HG02588 (cell line): ENCODE data around the gene RAD51B.
A peak's percentile ranks its signal among the peaks of the same experiment; 100 is the strongest.

Experiments used
- ATAC-seq: cut with Tn5 transposase; IDR thresholded peaks from one replicate; pipeline ENCODE4 v1.9.1; 2021; ENCODE audit warnings: mild to moderate bottlenecking, moderate library complexity; ENCODE audit not compliant: unreplicated experiment

The RAD51B gene

DNA sequence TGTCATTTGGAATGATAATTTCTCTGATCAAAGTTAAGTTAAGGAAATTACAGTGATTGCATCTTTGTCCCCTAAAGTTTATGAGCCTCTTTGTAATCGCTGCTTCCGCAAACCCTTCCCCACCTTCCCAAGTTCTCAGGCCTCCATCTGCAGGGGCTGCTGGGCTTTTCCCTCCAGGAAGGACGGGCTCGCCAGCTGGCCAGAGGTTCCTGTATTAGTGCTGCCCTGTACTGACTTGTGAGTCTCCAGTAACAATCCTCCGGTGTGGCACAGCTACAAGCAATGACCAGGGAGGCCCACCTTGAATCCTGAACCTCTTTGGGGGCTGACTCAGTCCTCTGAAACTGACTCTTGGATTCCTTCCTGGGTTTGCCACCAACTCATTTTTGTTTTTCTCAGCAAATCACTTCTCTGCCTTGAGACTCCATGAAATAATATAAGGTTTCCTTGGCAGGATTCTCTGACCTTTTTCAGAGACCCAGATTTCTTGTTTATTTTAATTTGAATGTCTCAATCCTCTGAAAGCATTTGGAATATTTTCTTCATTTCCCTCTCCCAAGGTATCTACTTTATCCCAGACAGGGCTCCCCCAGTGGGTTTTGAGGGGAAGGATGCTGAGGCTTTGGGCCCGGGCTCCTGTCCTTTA, 574.7 kb downstream of the RAD51B start:
- ATAC-seq: no peak

GRCh38 chr14:68394764-68395143, 575.2 kb downstream of the RAD51B start:
- no peak for ATAC-seq

DNA sequence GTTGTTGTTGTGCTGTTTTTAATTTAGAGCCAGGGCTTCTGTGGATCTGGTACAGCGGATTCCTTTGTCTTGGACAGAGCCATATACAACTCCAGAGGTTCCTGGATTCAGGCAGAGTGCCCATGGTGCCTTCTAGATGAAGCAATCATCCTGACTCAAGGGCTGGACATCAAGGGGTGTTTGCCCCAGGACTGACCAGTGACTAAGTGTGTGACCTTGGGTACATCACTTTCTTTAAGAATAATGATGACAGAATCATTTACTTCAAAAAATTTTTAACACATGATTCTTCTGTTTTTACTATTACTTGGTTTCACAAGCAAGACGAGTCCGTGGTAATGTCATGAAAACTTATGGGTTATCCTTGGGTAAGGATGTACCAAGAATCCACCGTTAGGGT, 576.0 kb downstream of the RAD51B start:
- no peak for ATAC-seq

DNA sequence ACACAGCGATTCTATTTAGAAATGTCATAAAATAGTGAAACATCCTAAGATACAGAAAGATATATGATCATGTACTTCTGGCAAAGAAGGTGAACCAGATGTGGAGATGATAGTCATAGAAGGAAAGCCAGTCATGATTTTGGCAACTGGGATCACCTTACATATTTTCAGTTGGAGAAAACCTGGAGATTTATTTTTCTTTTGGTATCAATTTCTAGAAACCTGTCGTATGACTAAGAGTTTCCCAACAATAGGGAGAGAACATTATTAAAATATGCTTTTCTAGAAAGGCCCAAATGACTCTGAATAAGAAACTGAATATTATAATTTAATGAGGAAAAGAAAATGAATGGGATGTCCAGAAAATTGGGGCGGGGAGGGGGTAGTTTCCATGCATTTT, 576.9 kb downstream of the RAD51B start:
- ATAC-seq: no peak

- ATAC-seq: no peak
Observed at GRCh38 chr14:68397371-68397811, 577.8 kb downstream of the RAD51B start.

DNA sequence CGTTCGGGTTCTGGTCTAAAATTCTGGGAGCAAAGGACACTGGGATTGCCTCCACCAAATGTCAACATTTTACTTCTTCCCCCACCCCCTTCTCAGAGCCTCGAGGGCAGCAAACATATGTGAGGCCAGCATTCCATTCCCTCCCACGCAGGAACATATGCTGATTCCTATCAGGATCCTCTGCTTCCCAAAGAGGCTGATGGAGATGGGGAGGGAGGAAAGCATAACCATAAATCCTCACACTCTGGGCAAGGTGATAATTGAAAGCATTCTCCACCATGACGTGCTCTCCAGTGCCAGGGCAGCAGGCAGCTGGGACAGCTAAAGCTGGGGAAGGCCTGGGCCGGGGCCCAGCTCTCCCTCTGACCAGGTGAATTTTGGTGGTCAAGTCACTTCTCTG, 578.2 kb downstream of the RAD51B start:
- no peak for ATAC-seq

GRCh38 chr14:68398370-68398769, 578.8 kb downstream of the RAD51B start:
- ATAC-seq: no peak

DNA sequence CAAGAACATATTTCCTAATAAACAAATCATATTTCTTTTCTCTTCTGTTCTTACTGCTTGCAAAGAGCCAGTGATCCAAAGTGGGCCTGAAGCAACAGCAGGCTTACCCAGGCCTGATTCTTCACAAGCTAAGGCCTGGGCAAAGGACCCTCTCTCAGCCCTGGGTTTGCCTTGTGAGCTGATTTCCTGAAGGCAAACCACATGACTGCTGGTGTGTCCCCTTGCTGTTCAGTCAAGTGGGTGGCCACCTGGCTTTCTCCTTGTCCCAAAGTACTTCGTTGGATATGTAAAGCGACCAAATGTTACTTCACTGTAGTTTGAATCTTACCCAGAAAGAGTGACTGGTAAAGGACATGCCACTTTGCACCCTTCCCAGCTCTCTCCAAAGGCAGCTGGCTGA, 580.4 kb downstream of the RAD51B start:
- no peak for ATAC-seq

DNA sequence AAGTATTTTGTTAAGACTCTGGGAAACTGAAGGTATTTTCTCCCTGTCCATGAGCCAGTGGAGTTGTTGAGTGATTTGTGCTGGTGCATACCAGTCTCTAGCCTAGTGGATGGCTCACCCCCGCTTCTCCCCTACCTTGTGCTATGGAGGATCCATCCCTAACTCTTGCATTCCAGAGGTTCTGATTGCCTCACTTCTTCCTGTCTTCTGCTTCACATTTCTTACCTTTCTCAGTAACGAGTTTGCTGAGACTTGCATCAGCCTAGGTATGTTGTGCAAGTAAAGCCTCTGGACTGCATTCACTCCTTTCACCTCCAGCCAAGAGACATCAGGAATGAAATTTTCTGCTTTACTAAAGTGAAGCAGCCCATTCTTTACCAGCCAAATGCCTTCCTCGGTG, 581.7 kb downstream of the RAD51B start:
- ATAC-seq: no peak

GRCh38 chr14:68401855-68402254, 582.3 kb downstream of the RAD51B start:
- peak; percentile 60 for ATAC-seq

DNA sequence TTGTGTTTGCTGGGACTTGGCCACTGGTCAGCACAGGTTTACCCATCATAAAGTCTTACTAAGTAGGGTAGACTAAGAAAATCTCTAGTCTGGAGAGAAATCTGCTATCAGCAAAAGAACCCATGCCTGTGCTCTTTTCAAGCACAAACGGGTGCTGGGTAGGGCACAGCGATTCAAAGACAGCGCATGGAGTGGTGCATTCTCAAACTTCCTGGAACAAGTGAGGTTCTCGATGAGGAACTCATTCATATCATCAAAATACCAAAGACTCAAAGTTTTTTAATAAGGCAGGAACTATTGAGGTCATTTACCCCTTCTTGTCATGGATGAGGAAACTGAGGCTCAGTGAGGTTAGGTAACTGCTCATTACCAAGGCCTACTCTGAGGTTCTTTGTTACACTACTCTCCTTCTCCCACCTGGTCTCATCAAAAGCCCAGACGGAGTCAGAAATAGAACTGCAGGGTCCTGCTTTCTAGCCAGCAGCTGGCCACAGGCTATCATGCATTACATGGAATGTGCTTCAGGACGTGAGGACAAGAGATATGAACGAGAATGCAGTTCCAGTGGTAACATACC, 583.0 kb downstream of the RAD51B start:
- no peak for ATAC-seq

DNA sequence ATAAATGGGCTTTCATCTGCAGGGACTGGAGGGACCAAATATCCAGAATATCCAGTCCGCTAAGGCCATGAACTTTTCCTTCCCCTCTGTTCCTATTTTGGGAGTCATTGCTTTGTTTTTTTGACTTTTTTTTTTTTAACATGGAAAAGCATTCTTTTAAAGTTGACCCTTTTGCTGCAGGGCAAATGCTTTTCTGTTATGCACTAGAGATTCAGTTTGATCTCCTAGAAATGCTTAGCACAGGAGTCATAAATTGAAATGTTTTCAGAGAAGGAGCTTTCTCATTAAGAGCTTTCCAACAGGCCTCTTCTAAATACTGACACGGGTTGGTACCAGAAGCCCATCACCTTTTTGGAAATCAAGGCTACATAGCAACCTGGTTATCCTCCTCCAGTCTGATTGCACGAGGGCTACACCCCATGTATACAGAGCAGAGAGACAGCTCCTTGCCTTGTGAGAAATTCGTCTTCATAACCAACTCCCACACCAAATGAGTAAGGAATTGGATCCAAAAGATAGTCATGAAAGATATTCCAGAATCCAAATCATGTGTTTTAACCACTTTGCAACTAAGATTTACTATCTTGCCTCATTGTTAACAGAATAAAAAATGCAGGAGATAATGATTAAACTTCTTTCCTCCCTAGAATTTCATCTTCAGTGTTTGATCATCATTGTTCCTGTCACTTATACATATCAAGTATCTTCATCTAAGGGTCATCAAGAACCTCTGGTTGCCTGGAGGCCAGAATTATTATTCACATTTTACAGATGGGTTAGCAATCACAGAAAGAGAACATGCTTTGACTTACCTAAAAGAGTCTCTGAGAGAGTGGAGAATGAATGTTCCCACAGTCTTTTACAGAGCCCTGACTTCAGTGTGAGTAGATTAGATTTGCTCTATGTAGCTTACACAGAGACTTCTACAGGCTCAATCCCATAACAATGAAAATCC, 583.9 kb downstream of the RAD51B start:
- no peak for ATAC-seq

- no peak for ATAC-seq
Observed at GRCh38 chr14:68404146-68404527, 584.6 kb downstream of the RAD51B start.

DNA sequence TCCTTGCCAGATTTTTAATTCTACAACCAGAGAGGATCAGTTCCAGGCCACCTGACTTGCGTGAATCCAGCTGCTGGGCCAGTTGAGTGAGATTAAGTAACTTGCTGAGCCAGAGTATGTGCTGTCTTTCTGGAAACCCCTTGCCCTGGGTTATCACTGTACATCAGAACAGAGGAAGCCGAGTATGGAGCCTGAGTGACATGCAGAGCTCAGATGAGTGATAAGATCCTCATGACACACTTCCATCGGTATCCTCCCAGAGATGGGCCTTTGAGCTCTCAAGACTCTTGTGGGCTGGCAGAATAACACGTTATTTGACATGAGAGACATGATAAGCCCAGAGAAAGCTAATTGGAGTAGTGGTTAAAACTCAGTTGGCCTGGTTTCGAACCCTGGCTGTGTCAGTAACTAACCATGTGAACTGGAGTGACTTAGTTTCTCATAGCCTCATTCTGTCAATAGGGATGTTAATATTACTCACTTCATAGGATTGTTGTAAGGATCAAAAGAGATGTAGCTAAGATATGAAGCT, 585.1 kb downstream of the RAD51B start:
- no peak for ATAC-seq

- no peak for ATAC-seq
Observed at GRCh38 chr14:68405961-68406360, 586.4 kb downstream of the RAD51B start.

GRCh38 chr14:68407285-68407684, 587.7 kb downstream of the RAD51B start:
- no peak for ATAC-seq

DNA sequence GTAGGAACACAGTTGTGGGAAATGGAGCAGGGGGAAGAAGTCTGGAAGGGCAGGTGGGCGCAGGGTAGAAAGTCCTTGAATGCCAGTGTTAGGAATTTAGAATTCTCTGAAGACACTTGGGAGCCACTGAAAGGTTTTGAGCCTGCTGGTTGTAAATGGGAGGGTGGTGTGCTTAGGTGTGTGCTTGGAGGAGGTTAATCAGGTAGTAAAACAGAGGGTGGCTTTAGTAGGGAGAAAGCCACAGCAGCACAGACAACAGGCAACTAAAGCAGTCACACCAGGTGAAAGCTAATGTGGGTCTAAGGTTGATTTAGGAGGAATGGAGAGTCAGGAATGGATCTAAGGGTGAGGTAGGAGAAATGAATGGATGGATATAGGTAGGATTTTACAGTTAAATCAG, 588.2 kb downstream of the RAD51B start:
- ATAC-seq: no peak

- no peak for ATAC-seq
Observed at GRCh38 chr14:68408680-68409079, 589.1 kb downstream of the RAD51B start.

GRCh38 chr14:68409387-68409786, 589.8 kb downstream of the RAD51B start:
- ATAC-seq: no peak

DNA sequence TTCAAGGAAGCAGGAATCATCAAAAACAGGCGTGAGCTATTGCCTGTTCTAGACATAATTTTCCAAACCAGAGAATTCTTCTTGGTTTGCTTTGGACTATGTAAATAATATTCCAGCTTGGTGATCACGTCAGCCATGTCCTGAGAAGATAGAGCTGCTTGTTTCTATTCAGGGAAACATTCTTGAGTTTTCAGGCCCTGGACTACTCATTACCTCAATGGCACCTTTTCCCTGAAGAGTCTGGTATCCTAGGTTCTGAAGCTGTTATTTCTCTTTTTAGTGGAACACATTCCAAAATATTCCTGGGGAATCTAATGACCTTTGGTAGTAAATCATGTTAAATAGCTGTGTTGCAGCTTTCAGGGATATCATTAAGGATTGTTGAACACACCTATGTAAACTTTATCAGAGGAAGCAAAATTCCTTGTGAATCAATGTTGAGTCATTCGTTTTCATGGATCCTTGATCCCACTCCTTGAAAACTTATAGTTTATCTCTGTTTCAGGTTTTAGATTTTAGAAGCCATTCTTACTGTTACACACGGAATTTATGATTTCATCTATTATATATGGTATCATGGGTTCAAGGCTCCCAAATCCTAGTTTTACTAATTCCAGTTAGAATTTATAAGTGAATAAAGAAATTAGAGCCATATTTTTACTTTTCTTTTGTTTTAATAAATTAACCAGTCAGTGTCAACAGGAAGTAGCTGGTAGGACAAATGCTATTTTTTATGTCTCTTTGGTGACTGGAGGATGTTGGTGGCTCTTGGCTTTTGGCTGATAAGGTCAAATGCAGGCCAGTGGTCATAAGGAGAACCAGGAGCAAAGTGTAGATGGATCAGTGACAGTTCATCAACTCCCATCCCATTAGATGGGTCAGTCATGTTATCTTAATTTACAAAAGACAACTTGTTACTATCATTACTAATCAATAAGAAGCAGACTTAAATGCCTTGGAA, 593.2 kb downstream of the RAD51B start:
- no peak for ATAC-seq

DNA sequence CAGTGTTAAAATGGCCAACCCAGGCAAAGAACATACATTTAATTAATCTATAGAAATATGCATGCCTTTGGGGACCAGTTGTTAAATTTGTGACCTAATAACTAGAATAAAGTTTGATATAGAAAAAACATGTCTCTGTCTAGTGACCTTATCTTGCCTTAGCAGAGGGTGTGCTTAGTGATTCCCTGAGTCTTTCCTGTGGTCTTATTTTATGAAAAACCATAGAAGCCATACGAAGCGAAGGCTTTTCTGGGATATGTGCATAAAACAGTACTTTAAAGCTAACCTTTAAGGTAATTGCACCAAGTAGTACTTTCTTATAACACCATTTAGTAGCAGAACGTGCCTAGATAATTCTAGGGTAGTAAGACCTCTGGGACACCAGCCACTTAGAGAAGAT, 593.9 kb downstream of the RAD51B start:
- ATAC-seq: no peak
